D721Med (cell line): ENCODE measurements around the gene FKBP6.
"Not testable (repeated sequence)": the region's sequence is repeated elsewhere in the genome, so short reads cannot be mapped to it uniquely, and the experiment has no call there.

Experiments
- DNase-seq: peaks from one replicate; pipeline ENCODE4 v3.0.0; 2011; ENCODE audit warnings: low spot score; ENCODE audit not compliant: insufficient read length
- FAIRE-seq: peaks from 2 replicates; lab custom pipeline; 2011; peaks lifted over from hg19 to GRCh38; lab: Jason Lieb, UNC
- TF ChIP-seq, protein P1 (sequence below): IDR thresholded peaks from 2 replicates; pipeline ENCODE4 v1.5.1; 2012; ENCODE audit warnings: mild to moderate bottlenecking, control low read depth; ENCODE audit not compliant: insufficient read depth; ENCODE audit errors: missing control alignments

FKBP6 gene

DNA sequence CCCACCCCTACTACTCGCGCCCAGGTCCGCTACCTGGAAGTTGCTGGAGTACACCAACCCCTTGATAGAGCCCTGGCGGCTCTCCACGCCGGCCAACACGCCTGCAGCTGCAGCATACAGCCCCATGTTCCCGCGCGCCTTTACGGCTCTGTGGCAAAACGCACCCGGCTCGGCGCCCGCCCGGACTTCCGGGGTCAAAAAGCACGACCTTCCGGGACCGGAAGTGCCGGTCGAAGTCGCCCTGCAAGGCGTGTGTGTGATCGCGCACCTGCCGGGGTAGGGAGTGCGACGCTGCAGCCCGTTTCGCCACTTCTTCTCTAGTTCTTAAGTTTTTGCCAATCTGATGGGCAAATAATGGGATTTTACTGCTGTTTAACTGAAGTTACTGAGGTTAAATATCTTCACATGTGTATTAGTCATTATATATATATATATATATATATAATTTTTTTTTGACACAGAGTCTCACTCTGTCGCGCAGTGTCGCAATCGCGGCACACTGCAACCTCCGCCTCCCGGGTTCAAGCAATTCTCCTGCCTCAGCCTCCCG is 19.2 kb upstream of the FKBP6 start, which contains the start of gene NSUN5:
Gene NSUN5 (minus strand): TSS at position 162 of the 550 bp plus-strand sequence. CDS start 36 bp downstream, at position 126.
- peak; percentile 85 for DNase-seq
- no peak for FAIRE-seq
- TF ChIP-seq, protein P1, sequence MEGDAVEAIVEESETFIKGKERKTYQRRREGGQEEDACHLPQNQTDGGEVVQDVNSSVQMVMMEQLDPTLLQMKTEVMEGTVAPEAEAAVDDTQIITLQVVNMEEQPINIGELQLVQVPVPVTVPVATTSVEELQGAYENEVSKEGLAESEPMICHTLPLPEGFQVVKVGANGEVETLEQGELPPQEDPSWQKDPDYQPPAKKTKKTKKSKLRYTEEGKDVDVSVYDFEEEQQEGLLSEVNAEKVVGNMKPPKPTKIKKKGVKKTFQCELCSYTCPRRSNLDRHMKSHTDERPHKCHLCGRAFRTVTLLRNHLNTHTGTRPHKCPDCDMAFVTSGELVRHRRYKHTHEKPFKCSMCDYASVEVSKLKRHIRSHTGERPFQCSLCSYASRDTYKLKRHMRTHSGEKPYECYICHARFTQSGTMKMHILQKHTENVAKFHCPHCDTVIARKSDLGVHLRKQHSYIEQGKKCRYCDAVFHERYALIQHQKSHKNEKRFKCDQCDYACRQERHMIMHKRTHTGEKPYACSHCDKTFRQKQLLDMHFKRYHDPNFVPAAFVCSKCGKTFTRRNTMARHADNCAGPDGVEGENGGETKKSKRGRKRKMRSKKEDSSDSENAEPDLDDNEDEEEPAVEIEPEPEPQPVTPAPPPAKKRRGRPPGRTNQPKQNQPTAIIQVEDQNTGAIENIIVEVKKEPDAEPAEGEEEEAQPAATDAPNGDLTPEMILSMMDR = no peak

DNA sequence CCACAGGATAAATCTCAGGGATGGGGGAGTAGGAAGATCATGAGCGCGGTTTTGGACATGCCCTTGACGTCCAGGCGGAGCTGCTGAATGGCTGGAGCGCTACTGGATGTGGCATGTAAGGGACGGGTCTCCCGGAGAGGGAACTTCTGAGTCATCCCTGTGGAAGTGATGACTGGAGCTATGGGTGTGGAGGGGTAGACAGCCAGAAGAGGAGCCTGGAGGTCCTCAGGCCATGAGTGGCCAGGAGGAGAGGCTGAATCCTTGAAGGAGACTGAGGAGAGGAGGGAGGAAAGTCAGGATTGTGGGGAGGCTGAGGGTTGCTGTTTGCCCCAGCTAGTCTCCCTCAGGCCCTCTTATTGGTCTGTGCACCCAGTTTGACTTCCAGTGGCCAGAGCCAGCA is 16.5 kb upstream of the FKBP6 start:
- DNase-seq, FAIRE-seq: not testable (repeated sequence)

DNA sequence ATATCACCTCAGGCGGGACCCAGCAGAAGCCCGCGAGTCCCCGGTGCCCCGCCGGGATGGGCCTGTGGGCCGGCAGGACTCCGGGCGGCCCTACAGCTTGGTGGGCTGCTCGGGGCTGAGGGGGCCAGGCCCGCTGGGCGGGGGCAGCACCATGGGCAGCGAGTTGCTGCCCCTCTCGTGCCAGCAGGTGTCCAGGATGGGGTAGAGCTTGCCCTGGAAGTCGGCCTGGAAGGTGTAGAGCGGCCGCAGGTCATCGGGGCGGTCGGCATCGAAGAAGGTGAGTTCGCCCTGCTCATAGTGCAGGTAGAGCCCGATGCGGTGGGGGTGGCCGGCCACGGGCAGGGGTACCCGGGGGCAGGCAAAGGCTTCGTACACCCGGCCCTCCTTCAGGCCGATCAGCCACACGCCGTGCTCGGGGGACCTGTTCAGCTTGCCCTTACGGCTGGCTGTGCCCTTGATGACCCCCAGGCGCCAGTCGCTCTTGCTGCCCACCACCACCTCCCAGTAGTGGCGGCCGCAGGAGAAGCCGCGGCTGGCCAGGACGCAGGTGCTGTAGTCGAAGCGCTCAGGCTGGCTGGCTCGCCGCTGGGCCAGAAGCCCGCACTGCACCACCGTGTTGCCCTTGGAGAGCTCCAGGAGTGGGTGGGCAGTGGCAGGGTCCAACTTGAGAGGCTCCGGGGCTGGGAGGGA is 15.0 kb upstream of the FKBP6 start:
- DNase-seq = no peak
- TF ChIP-seq, protein P1 = no peak
- no peak for FAIRE-seq

DNA sequence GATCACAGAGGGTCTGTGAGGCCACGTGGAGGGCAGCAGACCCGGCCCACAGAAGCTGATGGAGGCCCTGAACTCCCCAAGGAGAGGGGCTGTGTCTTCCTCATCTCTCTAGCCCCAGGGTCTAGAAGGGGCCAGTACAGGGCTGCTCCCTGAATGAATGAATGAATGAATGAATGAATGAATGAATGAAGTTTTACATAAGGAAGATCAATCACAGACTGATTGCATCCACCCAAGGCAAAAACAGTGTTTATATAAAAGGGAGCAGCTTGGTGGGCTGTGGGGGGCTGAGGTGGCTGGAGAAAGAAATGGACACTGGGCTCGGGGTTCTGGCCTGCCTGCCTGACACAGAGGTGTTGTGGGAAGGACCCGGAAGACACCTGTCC is 14.4 kb upstream of the FKBP6 start:
- no peak for FAIRE-seq
- TF ChIP-seq, protein P1 = no peak
- DNase-seq = no peak

DNA sequence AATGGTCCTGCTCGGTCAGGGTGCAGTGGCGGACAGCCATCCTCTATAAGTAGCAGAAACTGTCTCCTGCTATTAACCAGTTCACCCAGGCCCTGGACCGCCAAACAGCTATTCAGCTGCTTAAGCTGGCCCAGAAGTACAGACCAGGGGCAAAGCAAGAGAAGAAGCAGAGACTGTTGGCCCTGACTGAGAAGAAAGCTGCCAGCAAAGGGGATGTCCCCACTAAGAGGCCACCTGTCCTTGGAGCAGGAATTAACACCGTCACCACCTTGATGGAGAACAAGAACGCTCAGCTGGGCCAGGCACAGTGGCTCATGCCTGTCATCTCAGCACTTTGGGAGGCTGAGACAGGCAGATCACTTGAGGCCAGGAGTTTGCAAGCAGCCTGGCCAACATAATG is 13.7 kb upstream of the FKBP6 start:
- TF ChIP-seq, protein P1 = no peak
- no peak for DNase-seq
- FAIRE-seq = no peak

DNA sequence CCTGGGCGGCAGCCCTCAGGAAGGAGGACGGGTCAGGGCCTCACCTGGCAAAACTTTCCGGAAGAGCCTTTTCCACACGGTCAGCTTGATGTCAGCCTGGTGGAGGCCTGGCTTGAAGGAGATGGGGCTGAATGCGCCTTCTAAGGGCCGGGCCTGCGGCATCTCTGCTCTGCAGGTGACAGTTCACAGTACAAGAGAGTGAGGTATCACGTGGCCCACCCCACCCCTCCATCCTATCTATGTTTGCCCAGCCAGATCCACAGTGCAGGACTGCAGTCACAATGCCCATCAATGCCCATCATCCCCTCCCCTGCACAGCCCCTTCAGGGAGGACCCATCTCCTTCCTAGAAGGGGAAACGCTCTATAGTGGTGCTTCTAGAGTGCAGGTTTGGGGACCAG is 11.4 kb upstream of the FKBP6 start:
- DNase-seq (no peak), FAIRE-seq (no peak)
- TF ChIP-seq, protein P1 = no peak

DNA sequence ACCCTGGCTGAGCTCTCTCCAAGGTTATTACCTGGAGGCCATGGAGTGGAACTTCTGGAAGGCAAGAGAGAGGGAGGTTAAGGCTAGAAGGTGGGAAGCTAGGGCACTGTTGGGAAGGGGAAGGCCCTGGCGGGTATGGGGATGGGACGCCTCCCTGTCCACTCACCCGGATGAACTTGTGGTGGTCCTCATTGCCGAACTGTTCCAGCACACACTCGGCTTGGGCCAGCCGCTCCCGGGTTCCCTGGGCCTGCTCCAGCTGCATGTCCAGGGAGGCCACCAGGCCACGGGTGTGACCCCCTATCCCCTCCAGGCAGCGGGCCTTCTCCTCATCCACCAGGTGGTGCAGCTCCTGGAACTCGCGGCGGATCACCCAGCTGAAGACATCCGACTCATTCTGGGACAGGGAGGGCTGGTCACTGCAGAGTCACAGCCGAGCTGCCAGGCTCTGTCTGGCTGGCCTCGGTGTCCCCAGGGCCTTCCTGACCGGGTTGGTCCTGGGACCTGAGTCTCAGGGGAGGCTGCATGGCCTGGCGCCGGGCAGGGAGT is 9.2 kb upstream of the FKBP6 start:
- not testable (repeated sequence) for FAIRE-seq, DNase-seq

DNA sequence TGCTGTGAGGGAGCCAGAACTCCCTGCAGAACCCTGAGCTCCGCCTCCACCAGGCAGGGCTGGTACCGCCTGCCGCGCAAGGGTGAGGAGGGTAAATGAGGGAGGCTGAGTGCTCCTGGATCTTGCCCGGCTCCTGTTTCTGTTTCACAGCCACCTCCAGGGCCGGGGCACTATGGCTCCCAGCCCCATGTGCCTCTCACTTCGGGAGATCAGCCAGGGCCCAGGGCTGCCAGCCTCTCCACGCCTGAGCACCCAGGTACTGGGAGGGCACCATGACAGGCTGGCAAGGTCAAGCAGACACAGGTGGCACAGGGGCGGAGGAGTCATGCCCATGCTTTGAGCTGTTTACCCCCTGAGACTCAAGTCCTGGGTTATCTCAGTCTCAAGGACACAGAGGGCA is 8.4 kb upstream of the FKBP6 start:
- DNase-seq, FAIRE-seq: not testable (repeated sequence)

DNA sequence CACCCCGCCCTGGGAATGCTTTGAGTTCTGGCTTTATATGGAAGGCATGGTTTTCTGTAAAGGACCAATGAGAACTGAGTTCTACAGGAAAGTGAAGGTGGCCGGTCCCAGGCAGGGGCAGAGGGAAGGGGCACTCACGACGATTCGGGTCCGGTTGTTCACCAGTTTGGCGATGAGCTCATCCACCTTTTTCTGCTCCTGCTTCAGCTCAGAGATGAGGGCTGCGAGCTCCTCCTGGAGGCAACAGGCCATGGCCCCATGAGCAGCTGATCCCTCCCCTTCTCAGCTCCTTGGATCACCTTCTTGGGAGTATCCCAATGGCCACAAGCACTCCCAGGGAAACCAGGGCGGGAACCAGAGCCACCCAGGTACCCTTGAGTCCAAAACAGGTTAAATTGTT is 8.0 kb upstream of the FKBP6 start:
- not testable (repeated sequence) for FAIRE-seq, DNase-seq

DNA sequence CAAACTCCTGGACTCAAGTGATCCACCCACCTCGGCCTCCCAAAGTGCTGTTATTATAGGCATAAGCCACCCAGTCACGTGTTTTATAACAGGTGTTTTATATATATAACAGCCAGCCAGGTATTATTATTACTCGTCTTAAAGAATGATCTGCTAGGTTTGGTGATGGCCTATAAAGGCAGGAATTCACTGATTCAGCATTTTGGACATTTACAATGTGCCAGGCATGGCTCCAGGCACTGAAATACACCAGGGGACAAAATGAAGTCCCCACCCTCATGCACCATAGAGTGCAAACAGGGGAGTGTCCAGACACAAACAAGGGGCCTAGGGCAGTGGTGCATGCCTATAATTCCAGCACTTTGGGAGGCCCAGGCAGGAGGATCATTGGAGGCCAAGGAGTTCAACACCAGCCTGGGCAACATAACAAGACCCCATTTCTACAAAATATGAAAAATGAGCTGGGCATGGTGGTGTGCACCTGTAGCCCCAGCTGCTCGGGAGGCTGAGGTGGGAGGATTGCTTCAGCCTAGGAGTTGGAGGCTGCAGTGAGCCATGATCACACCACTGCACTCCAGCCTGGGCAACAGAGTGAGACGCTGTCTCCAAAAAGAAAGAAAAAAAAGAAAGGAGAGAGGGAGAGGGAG is 4.4 kb upstream of the FKBP6 start:
- not testable (repeated sequence) for FAIRE-seq, DNase-seq
